Retinal pigment epithelial cell (primary cell): ENCODE data around the gene SUSD1.
A peak's percentile ranks its signal among the peaks of the same experiment; 100 is the strongest.

ENCODE experiments used
- DNase-seq: peaks from one replicate; pipeline ENCODE4 v3.0.0-alpha.2; 2010; ENCODE audit warnings: low read depth
- H3K4me3 ChIP-seq: 2 replicates; pipeline ENCODE4 v1.5.1; 2011; ENCODE audit warnings: mild to moderate bottlenecking, low read length, control low read depth, moderate library complexity
- CTCF ChIP-seq: conservative IDR thresholded peaks from 2 replicates; pipeline ENCODE4 v1.5.1; 2011; ENCODE audit warnings: low read depth, low read length, control low read depth, inconsistent platforms

SUSD1 gene

GRCh38 chr9:112093147-112093869, 81.8 kb downstream of the SUSD1 start:
- no peak for TF ChIP-seq CTCF
- no peak for DNase-seq
- no peak overlapping the region for H3K4me3 ChIP-seq

GRCh38 chr9:112091810-112092209, 83.3 kb downstream of the SUSD1 start:
- no peak for DNase-seq
- peak; percentile 49 for TF ChIP-seq CTCF
- no peak overlapping the region for H3K4me3 ChIP-seq

- TF ChIP-seq CTCF, result no peak
- H3K4me3 ChIP-seq, result no peak overlapping the region
- no peak for DNase-seq
Measured at GRCh38 chr9:112087506-112087905, 87.6 kb downstream of the SUSD1 start.

- H3K4me3 ChIP-seq, result no peak overlapping the region
- DNase-seq, result no peak
- peak; percentile 52 for TF ChIP-seq CTCF
Measured at GRCh38 chr9:112086627-112087026, 88.5 kb downstream of the SUSD1 start.

- no peak overlapping the region for H3K4me3 ChIP-seq
- TF ChIP-seq CTCF, result no peak
- DNase-seq, result no peak
Measured at GRCh38 chr9:112084907-112085306, 90.2 kb downstream of the SUSD1 start.

- no peak for TF ChIP-seq CTCF
- H3K4me3 ChIP-seq, result no peak overlapping the region
- no peak for DNase-seq
Measured at GRCh38 chr9:112084334-112084733, 90.8 kb downstream of the SUSD1 start.
